Stimulated activated effector memory CD8-positive, alpha-beta T cell treated with anti-CD3 and anti-CD28 coated beads, Interleukin-12 subunit alpha, Interleukin-12 subunit beta, amount 100 ng/mL, for 72 hours (primary cell): ENCODE results near the gene NECAP2.
"Not testable (repeated sequence)": the region's sequence is repeated elsewhere in the genome, so short reads cannot be mapped to it uniquely, and the experiment has no call there.

Experiments
- ATAC-seq: fragments of 150-1000 bp; cut with Tn5 transposase; 2 replicates; pipeline ENCODE4 v1.10.0; 2021
- DNase-seq, 2 donors: peaks; one replicate each; pipeline ENCODE4 v3.0.0; 2021 to 2022; ENCODE audit warnings: low spot score in 2 of 2
- H3K27ac Mint-ChIP-seq: one replicate; pipeline ENCODE4 v1.8.0; 2022; ENCODE audit warnings: mild to moderate bottlenecking, mixed read lengths
- H3K36me3 Mint-ChIP-seq: one replicate; pipeline ENCODE4 v1.8.0; 2022; ENCODE audit warnings: mild to moderate bottlenecking, mixed read lengths
- H3K4me1 Mint-ChIP-seq: one replicate; pipeline ENCODE4 v1.8.0; 2022; ENCODE audit warnings: mixed read lengths
- H3K4me3 Mint-ChIP-seq: one replicate; pipeline ENCODE4 v1.8.0; 2022; ENCODE audit warnings: mild to moderate bottlenecking, mixed read lengths
- H3K9me3 Mint-ChIP-seq: one replicate; pipeline ENCODE4 v1.8.0; 2022; ENCODE audit warnings: mixed read lengths

Gene NECAP2

GRCh38 chr1:16464917-16465625, 24.5 kb downstream of the NECAP2 start:
- DNase-seq (no peak), ATAC-seq (no peak)
- H3K36me3 Mint-ChIP-seq = peaks cover 52% of the 10 kb centered on the region
- H3K4me3 Mint-ChIP-seq = no peak overlapping the region
- no peaks in the 10 kb centered on the region for H3K9me3 Mint-ChIP-seq
- H3K27ac Mint-ChIP-seq = no peak overlapping the region
- no peaks in the 10 kb centered on the region for H3K4me1 Mint-ChIP-seq

- peaks cover 27% of the 10 kb centered on the region for H3K36me3 Mint-ChIP-seq
- H3K4me3 Mint-ChIP-seq = no peak overlapping the region
- ATAC-seq (no peak), DNase-seq (no peak)
- no peak overlapping the region for H3K27ac Mint-ChIP-seq
- peaks cover 15% of the 10 kb centered on the region for H3K4me1 Mint-ChIP-seq
- no peaks in the 10 kb centered on the region for H3K9me3 Mint-ChIP-seq
These were observed 28.0 kb downstream of the NECAP2 start for GRCh38 chr1:16468558-16468957.

GRCh38 chr1:16474166-16474800, 33.8 kb downstream of the NECAP2 start:
- H3K9me3 Mint-ChIP-seq = no peaks in the 10 kb centered on the region
- no peak overlapping the region for H3K4me3 Mint-ChIP-seq
- no peak overlapping the region for H3K27ac Mint-ChIP-seq
- DNase-seq = no peak
- H3K36me3 Mint-ChIP-seq = peaks cover 37% of the 10 kb centered on the region
- ATAC-seq = no peak
- peaks cover 15% of the 10 kb centered on the region for H3K4me1 Mint-ChIP-seq

GRCh38 chr1:16474891-16475290, 34.4 kb downstream of the NECAP2 start:
- Mint-ChIP-seq H3K36me3 (peaks cover 38% of the 10 kb centered on the region), H3K4me1 (peaks cover 15% of the 10 kb centered on the region)
- DNase-seq, ATAC-seq, H3K4me3 Mint-ChIP-seq, H3K27ac Mint-ChIP-seq, H3K9me3 Mint-ChIP-seq: not testable (repeated sequence)

- not testable (repeated sequence) for H3K9me3 Mint-ChIP-seq, DNase-seq, H3K4me3 Mint-ChIP-seq, H3K27ac Mint-ChIP-seq
- ATAC-seq = peak; percentile 48
- Mint-ChIP-seq H3K4me1 (peaks cover 15% of the 10 kb centered on the region), H3K36me3 (peaks cover 50% of the 10 kb centered on the region)
These were observed 35.5 kb downstream of the NECAP2 start for GRCh38 chr1:16475771-16476770.

GRCh38 chr1:16478091-16478490, 37.6 kb downstream of the NECAP2 start:
- DNase-seq = no peak
- Mint-ChIP-seq H3K27ac (peak overlapping the region; percentile 64), H3K4me1 (peaks cover 3% of the 10 kb centered on the region), H3K36me3 (peaks cover 63% of the 10 kb centered on the region), H3K4me3 (no peak overlapping the region), H3K9me3 (no peaks in the 10 kb centered on the region)
- ATAC-seq = no peak

- not testable (repeated sequence) for H3K4me3 Mint-ChIP-seq
These were observed 42.6 kb downstream of the NECAP2 start for GRCh38 chr1:16483146-16483545.

GRCh38 chr1:16483639-16484500, 43.3 kb downstream of the NECAP2 start:
- not testable (repeated sequence) for H3K27ac Mint-ChIP-seq, H3K4me1 Mint-ChIP-seq, H3K9me3 Mint-ChIP-seq, ATAC-seq, DNase-seq, H3K4me3 Mint-ChIP-seq
- peaks cover 35% of the 10 kb centered on the region for H3K36me3 Mint-ChIP-seq

More at GRCh38 chr1:16483146-16483545, 42.6 kb downstream of the NECAP2 start:
- not testable (repeated sequence) for H3K27ac Mint-ChIP-seq, DNase-seq, H3K9me3 Mint-ChIP-seq, H3K4me1 Mint-ChIP-seq, ATAC-seq
- peaks cover 42% of the 10 kb centered on the region for H3K36me3 Mint-ChIP-seq

GRCh38 chr1:16484501-16484835, 43.9 kb downstream of the NECAP2 start:
- no peak overlapping the region for H3K27ac Mint-ChIP-seq

GRCh38 chr1:16484931-16485330, 44.4 kb downstream of the NECAP2 start:
- no peak for ATAC-seq
- Mint-ChIP-seq H3K36me3 (peaks cover 28% of the 10 kb centered on the region), H3K9me3 (no peaks in the 10 kb centered on the region), H3K4me1 (peaks cover 5% of the 10 kb centered on the region), H3K27ac (no peak overlapping the region), H3K4me3 (no peak overlapping the region)
- DNase-seq = no peak

More at GRCh38 chr1:16484501-16484835, 43.9 kb downstream of the NECAP2 start:
- H3K9me3 Mint-ChIP-seq = no peaks in the 10 kb centered on the region
- H3K36me3 Mint-ChIP-seq = peaks cover 32% of the 10 kb centered on the region
- ATAC-seq = no peak
- H3K4me1 Mint-ChIP-seq = peaks cover 5% of the 10 kb centered on the region
- no peak for DNase-seq
- no peak overlapping the region for H3K4me3 Mint-ChIP-seq

GRCh38 chr1:16486316-16486715, 45.8 kb downstream of the NECAP2 start:
- H3K9me3 Mint-ChIP-seq, H3K4me3 Mint-ChIP-seq, H3K27ac Mint-ChIP-seq, ATAC-seq, DNase-seq, H3K4me1 Mint-ChIP-seq: not testable (repeated sequence)
- peaks cover 14% of the 10 kb centered on the region for H3K36me3 Mint-ChIP-seq

GRCh38 chr1:16487011-16487410, 46.5 kb downstream of the NECAP2 start:
- H3K9me3 Mint-ChIP-seq, ATAC-seq, H3K4me1 Mint-ChIP-seq, H3K4me3 Mint-ChIP-seq, H3K36me3 Mint-ChIP-seq, DNase-seq, H3K27ac Mint-ChIP-seq: not testable (repeated sequence)

GRCh38 chr1:16489195-16489880, 48.8 kb downstream of the NECAP2 start:
- H3K36me3 Mint-ChIP-seq, H3K27ac Mint-ChIP-seq, ATAC-seq, DNase-seq, H3K9me3 Mint-ChIP-seq, H3K4me3 Mint-ChIP-seq: not testable (repeated sequence)
- H3K4me1 Mint-ChIP-seq = peaks cover 11% of the 10 kb centered on the region

GRCh38 chr1:16491056-16491675, 50.6 kb downstream of the NECAP2 start:
- Mint-ChIP-seq H3K9me3 (no peaks in the 10 kb centered on the region), H3K36me3 (no peaks in the 10 kb centered on the region), H3K4me3 (no peak overlapping the region), H3K27ac (peak overlapping the region; percentile 8), H3K4me1 (peaks cover 11% of the 10 kb centered on the region)
- ATAC-seq = no peak
- no peak for DNase-seq
